Thyroid gland (tissue), 4 donors: ENCODE data around the gene MS4A18.
"Not testable (repeated sequence)": the region's sequence is repeated elsewhere in the genome, so short reads cannot be mapped to it uniquely, and the experiment has no call there.

Experiments used
- POLR2A ChIP-seq, 2 donors: fragments of 450-650 bp; IDR thresholded peaks; one replicate each; pipeline ENCODE4 v1.6.1; 2017; ENCODE audit warnings: antibody characterized with exemption in 2 of 2, mild to moderate bottlenecking in 2 of 2, moderate library complexity in 1 of 2
- TF ChIP-seq, protein P1 (sequence below), 6 experiments: fragments of 200-600 bp in 3 of 6; fragments of 450-650 bp in 3 of 6; sonication (generic) in 3 of 6; IDR thresholded peaks; one replicate each; pipeline ENCODE4 v1.5.1; 2016 to 2019; ENCODE audit warnings: antibody characterized with exemption in 6 of 6, mild to moderate bottlenecking in 2 of 6, inconsistent platforms in 1 of 6, moderate library complexity in 1 of 6

- TF ChIP-seq, protein P1, sequence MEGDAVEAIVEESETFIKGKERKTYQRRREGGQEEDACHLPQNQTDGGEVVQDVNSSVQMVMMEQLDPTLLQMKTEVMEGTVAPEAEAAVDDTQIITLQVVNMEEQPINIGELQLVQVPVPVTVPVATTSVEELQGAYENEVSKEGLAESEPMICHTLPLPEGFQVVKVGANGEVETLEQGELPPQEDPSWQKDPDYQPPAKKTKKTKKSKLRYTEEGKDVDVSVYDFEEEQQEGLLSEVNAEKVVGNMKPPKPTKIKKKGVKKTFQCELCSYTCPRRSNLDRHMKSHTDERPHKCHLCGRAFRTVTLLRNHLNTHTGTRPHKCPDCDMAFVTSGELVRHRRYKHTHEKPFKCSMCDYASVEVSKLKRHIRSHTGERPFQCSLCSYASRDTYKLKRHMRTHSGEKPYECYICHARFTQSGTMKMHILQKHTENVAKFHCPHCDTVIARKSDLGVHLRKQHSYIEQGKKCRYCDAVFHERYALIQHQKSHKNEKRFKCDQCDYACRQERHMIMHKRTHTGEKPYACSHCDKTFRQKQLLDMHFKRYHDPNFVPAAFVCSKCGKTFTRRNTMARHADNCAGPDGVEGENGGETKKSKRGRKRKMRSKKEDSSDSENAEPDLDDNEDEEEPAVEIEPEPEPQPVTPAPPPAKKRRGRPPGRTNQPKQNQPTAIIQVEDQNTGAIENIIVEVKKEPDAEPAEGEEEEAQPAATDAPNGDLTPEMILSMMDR (IDR thresholded peaks at IDR 0.05) = not testable (repeated sequence)
- not testable (repeated sequence) for TF ChIP-seq POLR2A (IDR thresholded peaks at IDR 0.05)
These were observed 40.0 kb upstream of the MS4A18 start for GRCh38 chr11:60684541-60684848.
